HG03575 (cell line): ENCODE data around the gene ZNF133.
A peak's percentile ranks its signal among the peaks of the same experiment; 100 is the strongest.
"Not testable (repeated sequence)": the region's sequence is repeated elsewhere in the genome, so short reads cannot be mapped to it uniquely, and the experiment has no call there.

Experiments
- ATAC-seq: cut with Tn5 transposase; IDR thresholded peaks from one replicate; pipeline ENCODE4 v1.9.1; 2021; ENCODE audit not compliant: unreplicated experiment, insufficient number of reproducible peaks, low FRiP score; ENCODE audit errors: extremely low read depth

The ZNF133 gene

DNA sequence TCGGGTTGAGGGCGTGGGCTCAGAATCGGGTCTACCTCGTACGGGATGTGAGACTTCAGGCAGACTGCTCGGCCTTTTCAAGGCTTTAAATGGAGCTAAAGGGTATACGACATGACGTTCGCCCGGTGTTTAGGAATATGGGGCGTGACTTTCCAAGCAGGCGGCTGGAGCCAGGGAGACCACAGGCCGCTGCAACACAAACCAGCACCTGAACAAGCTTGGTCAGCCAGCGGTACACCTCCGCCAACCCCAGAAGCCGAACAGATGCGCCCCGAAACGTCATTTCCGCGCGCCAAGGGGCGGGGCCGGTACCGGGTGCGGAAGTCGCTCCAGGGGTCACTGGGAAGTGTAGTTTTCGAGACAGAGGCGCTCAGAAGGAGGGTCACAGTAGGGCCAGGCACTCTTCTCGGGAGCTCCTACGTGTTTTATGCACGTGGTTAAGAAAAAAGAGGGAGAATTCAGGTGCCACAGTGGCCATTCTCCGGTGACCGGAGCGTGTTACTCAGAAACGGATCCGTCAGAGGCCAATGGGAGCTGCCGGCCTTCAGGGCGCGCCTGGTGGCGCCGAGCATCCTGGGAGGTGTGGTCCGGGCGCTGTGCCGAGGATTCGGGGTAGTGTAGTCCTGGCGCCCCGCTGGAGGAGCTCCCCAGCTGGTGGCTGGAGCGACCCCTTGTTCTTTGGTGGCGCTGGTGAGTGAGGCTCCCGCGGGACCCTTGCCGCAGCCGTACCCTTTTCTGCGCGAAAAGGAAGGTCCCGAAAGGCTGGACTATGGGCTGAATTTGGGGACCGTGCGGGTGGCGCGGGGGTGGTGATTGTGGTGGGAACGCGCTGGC, at the start of gene ZNF133:
TSS of gene ZNF133 (plus strand) at position 613 of the 834 bp plus-strand sequence. CDS start 17,160 bp downstream, outside the sequence.
- ATAC-seq = peak; percentile 67

- ATAC-seq = no peak
Measured at GRCh38 chr20:18240997-18241396, 47.3 kb upstream of the ZNF133 start.

DNA sequence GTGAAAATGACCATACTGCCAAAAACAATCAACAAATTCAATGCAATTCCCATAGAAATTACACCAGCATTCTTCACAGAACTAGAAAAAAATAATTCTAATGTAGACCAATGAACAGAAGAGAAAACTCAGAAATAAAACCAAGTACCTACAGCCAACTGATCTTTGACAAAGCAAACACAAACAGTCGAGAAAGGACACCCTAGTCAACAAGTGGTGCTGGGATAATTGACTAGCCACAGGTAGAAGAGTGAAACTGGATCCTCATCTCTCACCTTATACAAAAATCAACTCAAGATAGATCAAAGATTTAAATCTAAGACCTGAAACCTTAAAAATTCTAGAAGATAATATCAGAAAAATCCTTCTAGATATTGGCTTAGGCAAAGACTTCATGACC, 44.5 kb upstream of the ZNF133 start:
- no peak for ATAC-seq

GRCh38 chr20:18248545-18248944, 39.8 kb upstream of the ZNF133 start:
- ATAC-seq = not testable (repeated sequence)

GRCh38 chr20:18250217-18250616, 38.1 kb upstream of the ZNF133 start:
- ATAC-seq = no peak

- ATAC-seq = no peak
Measured at GRCh38 chr20:18252597-18253451, 35.5 kb upstream of the ZNF133 start.

DNA sequence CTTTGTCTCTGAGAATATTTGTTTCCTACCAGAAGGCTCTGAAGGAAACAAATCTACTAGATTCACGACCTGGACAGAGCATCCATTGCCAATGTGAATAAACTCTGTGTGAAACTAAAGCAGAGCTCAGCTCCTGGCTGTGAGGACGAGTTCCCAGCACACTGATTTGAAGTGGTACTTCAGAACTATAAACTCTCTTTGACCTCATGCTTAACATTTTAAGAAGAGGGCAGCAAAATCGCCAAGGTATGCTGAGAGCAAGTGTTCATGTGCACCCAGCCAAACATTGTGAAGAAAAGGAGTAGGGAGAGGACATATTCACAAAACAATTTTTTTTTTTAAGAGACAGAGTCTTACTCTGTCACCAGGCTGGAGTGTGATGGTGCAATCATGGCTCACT, 33.7 kb upstream of the ZNF133 start:
- ATAC-seq = no peak

DNA sequence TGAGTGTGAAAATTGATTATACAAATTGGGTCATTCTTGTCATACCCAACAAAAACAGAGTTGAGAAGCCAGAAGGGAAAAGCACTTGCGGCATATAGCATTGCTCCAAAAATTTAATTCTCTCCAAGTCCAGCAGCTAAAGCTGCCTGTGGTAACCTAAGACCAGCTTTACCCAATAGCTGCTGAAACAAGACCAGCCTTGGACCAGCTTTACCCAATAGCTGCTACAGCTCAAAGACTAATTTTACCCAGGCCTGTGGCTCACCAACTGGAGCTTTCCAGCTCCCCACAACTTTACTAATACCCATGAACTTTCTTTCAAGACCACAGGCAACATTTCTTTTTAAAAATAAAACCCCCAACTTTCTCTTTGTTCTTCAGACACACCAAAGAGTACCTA, 32.8 kb upstream of the ZNF133 start:
- ATAC-seq = no peak

GRCh38 chr20:18256440-18257090, 31.8 kb upstream of the ZNF133 start:
- ATAC-seq = no peak

DNA sequence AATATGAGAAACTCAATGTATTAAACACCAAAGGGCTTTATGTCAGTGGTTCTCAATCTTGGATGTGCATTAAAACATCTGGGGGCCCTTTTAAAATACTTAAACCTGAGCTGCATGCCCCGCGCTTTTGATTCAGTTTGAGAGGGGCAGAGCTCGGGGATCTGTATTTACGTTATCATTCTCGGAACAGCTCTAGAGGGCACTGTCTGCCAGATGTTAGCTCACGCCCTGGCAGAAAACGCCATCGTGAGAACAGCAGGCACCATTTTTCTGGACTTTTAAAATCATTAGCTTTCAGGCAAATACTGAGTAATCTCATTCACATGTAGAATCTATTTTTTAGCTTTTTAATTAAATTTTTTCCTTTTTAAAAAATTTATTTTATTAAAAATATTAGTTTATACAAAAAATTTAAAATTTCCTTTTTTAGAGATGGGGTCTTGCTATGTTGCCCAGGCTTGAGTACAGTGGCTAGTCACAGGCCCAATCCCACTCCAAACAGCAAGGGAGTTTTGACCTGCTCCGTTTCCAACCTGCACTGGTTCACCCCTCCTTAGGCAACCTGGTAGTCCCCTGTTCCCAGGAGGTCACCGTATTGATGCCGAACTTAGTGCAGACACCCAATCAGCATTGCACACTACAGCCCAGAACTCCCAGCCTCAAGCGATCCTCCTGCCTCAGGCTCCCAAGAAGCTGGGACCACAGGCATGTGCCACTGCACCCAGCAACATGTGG, 30.0 kb upstream of the ZNF133 start:
- ATAC-seq = no peak

DNA sequence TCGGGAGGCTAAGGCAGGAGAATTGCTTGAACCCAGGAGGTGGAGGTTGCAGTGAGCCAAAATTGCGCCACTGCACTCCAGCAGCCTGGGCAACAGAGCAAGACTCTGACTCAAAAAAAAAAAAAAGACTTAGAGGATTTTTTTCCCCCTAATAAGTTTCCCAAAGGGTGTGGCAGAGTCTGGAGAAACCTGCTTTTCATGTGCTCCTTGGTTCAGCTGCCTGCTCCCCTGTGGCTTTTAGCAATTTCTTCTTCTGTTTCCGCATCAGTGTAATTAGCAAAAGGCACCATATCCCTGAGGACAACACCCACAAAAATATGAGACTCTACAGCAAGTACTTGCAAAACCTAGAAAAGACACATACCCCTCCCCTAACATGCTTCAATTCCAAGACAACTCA, 28.6 kb upstream of the ZNF133 start:
- no peak for ATAC-seq

DNA sequence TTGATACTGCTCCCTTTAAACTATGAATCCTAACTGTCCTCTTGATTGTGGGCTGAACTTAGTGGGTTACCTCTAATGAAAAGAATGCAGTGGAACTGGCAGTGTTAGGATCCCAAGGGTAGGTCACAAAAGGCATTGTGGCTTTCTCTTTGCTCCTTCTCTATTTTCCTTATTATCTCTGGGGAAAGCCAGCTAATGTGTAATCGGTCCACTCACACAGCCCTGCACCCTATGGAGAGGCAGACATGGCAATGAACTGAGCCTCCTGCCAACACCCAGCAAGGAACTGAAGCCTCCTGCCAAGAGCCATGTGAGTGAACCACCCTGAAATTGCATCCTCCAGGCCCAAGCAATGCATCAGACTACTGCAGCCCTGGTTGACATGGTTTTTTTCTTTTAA, 24.6 kb upstream of the ZNF133 start:
- ATAC-seq = no peak

DNA sequence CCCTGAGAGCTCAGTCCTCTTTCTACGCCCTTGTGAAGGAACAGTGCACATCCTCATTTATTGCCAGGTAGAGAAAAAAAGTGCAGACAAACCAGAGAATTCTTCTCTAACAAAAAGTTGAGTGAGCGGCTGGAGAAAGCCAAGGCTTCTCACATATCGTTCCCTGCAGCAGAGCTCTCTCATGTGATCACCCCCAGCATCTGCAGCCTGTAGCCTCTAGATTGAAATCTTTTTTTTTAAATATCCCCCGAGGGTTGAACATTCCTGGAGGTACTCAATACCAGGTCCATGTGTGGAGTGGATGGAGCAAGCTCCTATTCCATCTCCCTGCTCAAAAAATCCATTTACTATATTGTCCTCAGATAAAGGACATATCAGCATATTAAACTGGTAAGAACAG, 22.9 kb upstream of the ZNF133 start:
- ATAC-seq = no peak

DNA sequence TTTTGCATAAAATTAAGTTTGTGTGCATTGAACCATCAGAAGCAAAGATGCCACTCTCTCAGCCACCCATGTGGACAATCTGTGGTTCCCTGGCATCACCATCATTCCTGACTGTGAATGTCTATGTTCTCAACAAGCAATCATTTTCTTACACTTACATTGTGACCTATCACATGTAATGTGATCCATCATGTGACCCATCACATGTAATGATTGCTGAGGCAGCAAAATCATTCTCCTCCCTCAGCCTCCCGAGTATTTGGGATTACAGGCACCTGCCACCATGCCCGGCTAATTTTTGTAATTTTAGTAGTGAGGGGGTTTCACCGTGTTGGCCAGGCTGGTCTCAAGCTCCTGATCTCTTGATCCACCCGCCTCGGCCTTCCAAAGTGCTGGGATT, 22.0 kb upstream of the ZNF133 start:
- no peak for ATAC-seq

DNA sequence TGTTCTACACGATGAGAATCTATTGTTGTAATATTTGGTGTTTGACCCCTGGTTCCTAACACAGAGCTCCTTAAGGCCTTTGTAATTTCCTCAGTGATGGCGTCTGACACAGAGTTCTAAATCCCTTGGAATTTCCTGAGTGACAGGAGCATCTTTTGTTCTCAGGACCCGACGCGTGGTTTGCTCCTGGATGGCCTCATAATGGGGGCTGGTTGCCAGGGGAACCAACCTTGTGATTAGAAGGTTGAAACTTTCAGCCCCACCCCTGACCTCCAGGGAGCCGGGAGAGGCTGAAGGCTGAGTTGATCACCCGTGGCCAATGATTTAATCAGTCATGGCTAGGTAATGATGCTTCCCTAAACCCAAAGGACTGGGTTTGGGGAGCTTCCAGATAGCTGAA, 20.5 kb upstream of the ZNF133 start:
- ATAC-seq = no peak

DNA sequence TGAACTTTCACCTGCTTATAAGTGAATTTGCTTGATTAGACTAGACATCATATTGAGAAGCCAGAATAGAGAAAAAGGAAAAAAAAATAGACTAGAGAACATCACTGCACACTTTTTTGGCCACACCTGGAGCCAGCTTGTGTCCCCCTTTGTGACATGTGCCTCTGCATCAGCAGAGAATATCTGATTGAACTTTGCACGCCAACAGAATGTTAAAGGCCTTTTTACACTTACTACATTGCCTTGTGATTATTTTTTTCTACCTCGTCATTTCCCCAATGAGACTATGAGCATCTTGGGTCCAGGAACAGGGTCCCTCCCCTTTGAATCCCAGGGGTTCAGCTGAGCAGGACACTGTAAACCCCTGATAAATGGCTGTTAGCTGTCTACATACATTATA, 17.2 kb upstream of the ZNF133 start:
- no peak for ATAC-seq

GRCh38 chr20:18272451-18272850, 15.9 kb upstream of the ZNF133 start:
- no peak for ATAC-seq

- ATAC-seq = no peak
Measured at GRCh38 chr20:18273738-18274137, 14.6 kb upstream of the ZNF133 start.

- ATAC-seq = not testable (repeated sequence)
Measured at GRCh38 chr20:18275960-18276359, 12.4 kb upstream of the ZNF133 start.
